HPDE6-E6E7 (cell line): ENCODE data around the gene ANK2.
"Not testable (repeated sequence)": the region's sequence is repeated elsewhere in the genome, so short reads cannot be mapped to it uniquely, and the experiment has no call there.

Experiments
- DNase-seq: peaks from one replicate; pipeline ENCODE4 v3.0.0; 2011; ENCODE audit warnings: missing footprints; ENCODE audit errors: extremely low spot score

Gene ANK2

GRCh38 chr4:113153529-113154101 is 104.2 kb downstream of the ANK2 start:
- no peak for DNase-seq

DNA sequence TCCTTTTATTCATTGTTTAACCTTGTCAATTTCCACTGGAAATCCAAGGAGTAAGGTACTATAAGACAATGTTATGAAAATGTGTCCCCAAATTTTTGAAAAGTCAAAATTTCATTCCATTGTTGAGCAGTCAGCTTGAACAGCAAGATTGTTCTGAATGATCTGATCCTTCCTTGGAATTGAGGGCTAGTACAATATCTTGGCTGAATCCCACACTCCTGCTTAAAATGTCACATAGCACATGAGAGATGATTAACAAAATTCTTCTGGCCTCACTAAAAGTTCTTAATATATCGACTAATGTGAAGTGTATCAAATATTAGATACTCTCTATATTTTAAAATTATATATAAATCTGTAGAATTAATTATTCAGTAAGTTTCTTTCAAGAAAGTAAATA is 104.8 kb downstream of the ANK2 start:
- no peak for DNase-seq

DNA sequence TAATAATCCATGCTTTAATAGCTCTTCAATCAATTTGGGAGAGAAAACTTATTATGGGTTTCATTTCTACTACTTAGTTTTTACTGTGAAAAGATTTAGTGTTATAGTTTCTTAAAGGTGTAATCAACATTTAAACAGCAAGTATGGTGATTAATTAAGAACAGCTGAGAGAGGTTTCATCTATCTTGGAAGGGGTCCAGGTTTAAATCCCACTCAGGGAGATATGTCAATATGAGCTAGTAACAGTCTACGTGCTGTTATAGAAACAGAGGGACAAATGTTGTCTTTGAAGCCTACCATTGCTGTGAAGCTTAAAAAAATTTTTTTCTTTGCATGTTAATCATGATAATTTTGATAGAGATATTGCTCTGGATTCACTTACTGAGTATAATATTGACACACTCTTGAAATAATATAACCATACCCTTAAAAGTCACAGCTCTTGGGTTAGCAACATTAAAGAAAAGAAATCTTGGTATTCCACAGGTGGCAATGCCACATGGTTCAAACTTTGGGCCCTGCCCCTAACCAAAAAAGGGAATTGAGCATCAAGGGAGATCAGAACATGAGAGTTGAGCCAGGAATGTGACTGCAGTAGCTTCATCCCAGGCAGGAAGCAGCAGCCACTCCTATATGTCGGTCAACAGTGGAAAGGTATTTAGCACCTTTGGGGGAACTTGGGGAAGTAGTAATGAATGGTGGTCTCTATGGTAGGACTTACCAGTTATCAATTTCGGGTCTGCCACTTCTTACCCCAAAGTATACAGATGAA is 107.8 kb downstream of the ANK2 start:
- DNase-seq = no peak

DNA sequence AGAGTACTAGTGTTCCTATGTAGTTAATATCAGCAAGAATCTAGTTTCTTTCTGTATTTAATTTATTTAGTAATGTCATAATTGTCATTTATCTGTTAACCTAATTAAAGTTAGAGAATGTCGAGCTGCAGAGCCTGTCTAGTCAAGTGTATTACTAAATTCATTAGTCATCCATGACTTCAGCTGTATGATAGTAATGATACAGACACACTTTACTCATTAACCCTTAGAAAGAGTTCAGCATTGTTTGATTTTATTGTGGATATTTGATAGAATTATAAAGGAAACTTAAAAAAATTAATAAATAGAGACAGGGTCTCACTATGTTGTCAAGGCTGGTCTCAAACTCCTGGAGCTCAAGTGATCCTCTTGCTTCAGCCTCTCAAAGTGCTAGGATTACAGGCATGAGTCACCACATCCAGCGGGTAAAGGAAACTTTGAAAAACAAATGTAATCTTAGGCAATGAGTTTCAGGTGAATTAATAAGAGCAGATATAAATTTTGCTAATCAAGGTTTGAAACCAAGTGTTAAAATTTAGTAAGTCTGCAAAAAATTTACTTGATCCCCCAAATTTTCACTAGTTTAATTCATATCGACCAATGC is 110.6 kb downstream of the ANK2 start:
- peak; percentile 26 for DNase-seq

DNA sequence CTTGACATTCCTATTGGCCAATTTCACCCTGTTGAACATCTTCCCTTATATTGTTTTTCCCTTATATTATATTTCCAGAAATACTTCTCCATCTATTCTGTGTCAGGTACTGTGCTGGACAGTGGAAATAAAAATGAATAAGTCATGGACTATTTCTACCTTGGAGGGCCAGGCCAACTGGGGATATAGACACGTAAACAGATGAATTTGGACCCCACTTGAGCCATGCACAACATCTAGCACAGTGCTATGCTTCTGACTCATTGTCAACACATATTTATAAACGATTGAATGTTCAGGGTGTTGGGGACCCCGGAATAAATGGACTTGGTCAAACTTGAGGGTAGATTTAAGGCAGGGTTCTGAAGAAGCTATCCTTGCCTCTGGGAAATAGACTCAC is 111.1 kb downstream of the ANK2 start:
- DNase-seq = no peak

- DNase-seq = no peak
Measured at GRCh38 chr4:113162089-113162488, 112.6 kb downstream of the ANK2 start.

GRCh38 chr4:113169368-113169767 is 119.9 kb downstream of the ANK2 start:
- no peak for DNase-seq

GRCh38 chr4:113170115-113170804 is 120.8 kb downstream of the ANK2 start:
- no peak for DNase-seq

GRCh38 chr4:113170805-113171468 is 121.5 kb downstream of the ANK2 start:
- no peak for DNase-seq

DNA sequence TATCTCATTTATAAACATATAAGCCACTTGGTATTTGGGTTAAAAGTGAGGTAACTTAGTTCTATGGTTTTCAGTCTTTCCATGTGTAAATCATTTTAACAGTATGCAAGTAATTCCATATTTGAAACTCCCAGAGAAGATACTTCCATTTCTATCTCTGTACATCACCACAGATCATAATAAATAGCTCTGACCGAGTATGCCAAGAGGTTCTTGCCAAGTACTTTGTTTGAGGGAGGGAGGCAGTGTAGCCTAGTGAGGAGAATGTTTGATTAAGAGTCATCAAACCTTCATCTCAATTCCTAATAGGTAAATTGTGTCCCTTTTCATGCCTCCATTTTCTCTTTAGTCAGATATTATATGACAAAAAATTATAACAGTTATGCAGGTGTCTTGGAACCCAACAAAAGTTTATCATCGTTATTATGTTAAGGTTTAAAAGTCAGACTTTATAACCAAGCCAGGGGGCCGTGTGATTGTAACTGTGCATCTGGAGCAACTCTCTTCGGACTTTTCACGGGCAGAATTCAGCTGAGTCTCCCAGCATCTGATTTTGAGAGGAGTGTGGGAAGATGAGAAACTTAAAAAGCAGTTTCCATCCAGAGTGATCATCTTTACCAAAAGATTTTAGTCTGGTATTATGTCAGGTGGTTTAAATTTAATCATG is 123.8 kb downstream of the ANK2 start:
- no peak for DNase-seq

- DNase-seq = no peak
Measured at GRCh38 chr4:113173793-113174264, 124.4 kb downstream of the ANK2 start.

GRCh38 chr4:113179091-113179490 is 129.6 kb downstream of the ANK2 start:
- no peak for DNase-seq

DNA sequence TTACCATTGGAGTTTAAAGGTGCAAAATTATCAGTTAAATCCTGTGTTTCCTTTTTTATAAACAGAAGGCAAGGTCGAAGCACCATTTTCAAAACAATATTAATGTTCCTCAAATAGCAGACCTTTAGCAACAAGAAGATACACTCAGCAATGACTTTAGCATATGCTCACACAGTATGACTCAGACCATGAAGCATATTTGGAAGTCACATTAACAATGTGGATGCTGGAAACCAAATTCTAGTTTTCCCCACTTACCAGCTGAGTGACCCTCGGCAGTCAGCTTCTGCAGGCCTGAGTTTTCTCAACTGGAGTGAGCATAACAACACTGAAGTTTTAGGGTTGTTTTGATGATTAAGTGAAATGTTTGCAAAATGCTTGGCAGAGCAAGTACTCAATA is 130.5 kb downstream of the ANK2 start:
- no peak for DNase-seq

- no peak for DNase-seq
Measured at GRCh38 chr4:113181289-113182007, 132.0 kb downstream of the ANK2 start.

- no peak for DNase-seq
Measured at GRCh38 chr4:113183032-113183605, 133.7 kb downstream of the ANK2 start.

DNA sequence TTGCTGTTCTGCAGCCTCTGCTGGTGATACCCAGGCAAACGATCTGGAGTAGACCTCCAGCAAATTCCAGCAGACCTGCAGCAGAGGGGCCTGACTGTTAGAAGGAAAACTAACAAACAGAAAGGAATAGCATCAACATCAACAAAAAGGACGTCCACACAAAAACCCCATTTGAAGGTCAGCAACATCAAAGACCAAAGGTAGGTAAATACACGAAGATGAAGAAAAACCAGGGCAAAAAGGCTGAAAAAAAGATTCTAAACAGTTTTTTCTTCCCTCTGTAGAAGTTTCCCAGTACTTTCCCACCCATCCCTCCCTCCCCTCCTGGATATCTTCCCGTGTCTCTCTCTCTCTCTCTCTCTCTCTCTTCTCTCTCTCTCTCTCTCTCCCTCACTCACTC is 136.8 kb downstream of the ANK2 start:
- not testable (repeated sequence) for DNase-seq

GRCh38 chr4:113186913-113187312 is 137.5 kb downstream of the ANK2 start:
- DNase-seq = no peak

DNA sequence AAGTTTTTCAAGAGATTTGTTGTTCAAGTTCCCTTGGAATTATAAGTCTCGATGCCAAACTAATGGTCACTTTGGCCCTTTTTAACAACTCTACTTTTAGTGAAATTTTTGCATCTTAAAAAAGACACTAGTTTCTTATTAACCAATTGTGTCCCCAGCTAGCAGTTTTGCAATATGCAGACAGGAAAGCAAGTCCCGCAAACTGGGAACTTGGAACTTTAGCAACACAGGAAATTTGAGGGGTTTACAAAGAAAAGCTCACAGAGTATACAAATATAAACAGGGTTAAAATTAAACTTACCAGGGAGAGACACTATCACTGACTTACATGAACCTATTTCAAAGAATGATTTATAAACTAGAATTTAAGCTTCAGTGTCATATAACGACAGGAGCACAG is 137.9 kb downstream of the ANK2 start:
- no peak for DNase-seq

DNA sequence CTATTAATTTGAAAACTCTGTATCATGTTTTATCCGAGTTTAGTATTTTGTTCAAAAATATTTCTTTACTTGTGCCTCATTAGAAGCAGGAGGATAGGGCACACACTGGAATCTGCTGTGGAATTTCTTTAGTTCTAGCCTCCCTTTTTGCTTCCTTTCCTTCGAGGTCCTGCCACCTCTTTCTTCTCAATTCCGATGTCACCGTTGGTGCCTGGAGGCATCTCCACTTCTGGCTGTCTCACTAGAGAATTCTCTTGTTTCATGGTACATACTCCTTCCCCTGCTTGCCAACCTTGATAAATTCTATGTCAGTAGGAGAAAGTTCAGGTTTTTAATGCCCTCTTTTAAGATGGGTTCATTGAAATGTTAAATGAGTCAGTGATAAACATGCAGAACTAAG is 140.1 kb downstream of the ANK2 start:
- no peak for DNase-seq

DNA sequence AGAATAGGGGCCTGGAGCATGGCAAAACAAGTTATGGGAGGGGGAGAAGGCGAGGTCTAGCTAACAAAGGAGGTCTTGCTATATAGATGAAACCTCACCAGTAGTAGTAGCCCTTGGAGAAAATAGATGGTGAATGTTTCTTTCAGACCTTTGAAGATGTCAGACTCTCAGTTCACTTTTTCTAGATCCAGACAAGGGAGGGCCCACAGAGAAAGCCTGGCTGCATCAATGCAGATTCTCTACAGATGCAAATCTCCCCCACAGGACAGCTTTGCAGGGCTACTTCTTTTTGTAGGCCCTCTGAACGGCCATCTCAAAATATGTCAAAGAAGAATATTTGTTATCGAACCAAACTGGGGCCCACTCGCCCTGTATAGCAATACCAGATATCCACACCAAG is 159.7 kb downstream of the ANK2 start:
- no peak for DNase-seq
